Measurements from ENCODE around the gene LARGE1.

LARGE1 gene

DNA sequence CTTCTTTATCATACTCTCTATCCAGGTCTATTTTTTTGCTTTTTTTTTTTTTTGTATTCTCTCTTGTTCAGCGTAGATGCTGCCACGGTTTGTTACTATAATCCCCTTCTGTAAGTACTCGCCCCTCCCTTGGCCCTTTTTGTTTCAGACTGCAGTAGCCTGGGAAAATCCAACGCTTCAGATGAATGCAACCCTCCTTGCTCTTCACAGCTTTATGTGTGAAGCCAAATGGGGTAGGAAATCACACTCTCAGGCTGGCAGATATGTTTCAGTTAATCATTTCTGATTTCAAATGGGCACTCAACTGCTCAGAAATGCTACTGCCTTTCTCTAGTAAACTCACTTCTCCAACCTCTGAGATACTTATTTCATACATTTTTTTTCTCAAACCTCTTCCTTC, 149.1 kb downstream of the LARGE1 start:
- TF ChIP-seq, protein P1, sequence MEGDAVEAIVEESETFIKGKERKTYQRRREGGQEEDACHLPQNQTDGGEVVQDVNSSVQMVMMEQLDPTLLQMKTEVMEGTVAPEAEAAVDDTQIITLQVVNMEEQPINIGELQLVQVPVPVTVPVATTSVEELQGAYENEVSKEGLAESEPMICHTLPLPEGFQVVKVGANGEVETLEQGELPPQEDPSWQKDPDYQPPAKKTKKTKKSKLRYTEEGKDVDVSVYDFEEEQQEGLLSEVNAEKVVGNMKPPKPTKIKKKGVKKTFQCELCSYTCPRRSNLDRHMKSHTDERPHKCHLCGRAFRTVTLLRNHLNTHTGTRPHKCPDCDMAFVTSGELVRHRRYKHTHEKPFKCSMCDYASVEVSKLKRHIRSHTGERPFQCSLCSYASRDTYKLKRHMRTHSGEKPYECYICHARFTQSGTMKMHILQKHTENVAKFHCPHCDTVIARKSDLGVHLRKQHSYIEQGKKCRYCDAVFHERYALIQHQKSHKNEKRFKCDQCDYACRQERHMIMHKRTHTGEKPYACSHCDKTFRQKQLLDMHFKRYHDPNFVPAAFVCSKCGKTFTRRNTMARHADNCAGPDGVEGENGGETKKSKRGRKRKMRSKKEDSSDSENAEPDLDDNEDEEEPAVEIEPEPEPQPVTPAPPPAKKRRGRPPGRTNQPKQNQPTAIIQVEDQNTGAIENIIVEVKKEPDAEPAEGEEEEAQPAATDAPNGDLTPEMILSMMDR (IDR thresholded peaks at IDR 0.05; ENCODE audit: low read depth, low read length) = no peak
- H3K4me3 ChIP-seq (ENCODE audit: low read depth, low read length) = no peak overlapping the region

DNA sequence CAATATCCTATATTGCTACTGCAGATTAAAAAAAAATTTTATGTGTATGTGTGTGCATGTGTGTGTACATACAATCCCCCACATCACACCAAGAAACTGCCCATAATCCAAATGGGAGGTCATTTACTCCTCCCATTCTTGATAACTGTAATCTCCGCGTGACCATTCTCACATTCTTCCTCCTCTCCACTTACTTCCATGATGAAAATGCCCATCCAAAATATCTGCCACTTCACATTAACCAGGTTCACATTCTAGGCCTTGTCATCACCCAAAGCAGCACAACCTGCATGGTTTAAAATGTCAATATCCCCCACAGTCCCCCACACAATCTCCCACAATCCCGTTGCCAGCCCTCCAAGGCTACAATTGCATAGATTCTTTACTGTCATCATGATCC, 149.6 kb downstream of the LARGE1 start:
- TF ChIP-seq, protein P1 (IDR thresholded peaks at IDR 0.05; ENCODE audit: low read depth, low read length) = no peak
- no peak overlapping the region for H3K4me3 ChIP-seq (ENCODE audit: low read depth, low read length)

DNA sequence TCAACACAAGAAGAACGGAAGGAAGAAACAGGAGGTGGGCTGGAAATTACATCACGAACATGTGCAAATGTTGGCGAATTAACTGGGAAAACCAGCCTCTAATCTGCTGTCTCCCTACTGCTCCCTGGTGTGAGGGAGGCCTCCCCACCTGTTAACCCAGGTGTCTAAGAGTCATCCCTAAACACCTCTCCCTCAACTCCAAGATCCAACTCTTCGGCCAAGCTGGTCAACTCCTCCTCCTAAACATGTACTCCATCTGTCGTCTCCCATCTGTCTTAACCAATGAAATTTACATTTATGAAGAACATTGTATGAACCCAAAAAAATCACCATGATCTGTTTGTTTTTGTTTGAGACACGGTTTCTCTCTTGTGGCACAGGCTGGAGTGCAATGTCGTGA, 154.2 kb downstream of the LARGE1 start:
- TF ChIP-seq, protein P1 (IDR thresholded peaks at IDR 0.05; ENCODE audit: low read depth, low read length) = no peak
- no peak overlapping the region for H3K4me3 ChIP-seq (ENCODE audit: low read depth, low read length)

DNA sequence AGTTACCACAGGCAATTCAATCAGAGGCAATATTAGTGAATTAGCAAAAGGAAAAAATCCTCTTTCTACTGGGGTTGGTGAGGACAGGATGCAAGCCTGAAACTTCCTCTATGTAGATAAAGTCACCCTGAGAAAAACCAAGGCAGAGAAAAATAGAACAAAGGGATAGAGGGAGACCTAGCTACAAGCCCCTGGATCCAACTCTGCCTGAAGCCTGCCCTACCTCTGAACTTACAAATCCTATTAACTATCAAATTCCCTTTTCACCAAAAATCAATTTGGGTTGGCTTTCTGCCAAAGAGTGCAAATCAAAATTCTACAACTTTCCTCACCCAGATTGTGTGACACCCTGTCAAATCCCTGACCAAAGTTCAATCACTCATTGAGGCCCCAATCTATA, 161.3 kb downstream of the LARGE1 start:
- H3K4me3 ChIP-seq (ENCODE audit: low read depth, low read length) = no peak overlapping the region
- TF ChIP-seq, protein P1 (IDR thresholded peaks at IDR 0.05; ENCODE audit: low read depth, low read length) = no peak

DNA sequence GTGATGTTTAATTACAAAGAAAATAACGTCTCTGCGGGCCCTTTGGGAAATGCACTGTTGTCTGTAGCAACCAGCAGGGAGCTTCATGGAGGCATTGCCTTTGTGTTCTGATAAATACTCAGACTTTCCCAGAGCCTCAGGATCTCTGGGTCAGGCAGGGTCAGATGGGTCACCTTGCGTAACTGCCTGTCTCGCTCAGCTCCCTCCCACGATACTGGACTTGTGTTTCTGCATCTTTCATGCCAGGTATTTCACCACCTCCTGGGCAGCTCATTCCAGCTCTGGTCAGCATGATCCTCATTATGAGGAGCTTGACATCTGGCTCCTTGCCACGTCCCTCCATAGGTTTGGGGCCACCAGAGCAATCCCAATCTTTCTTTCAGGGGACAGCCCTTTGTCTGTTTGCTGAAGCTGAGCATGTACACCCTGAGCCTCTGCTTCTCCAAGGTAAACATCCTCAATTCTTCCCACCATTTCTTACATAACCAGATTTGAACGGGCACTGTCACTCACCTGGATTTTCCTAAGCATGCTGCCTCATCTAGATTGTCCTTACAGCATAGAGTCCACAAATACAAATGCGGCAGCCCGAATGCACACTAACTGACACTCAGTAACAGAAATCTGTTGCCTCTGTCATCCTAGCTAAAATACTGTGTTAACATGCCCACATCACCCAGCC, 162.3 kb downstream of the LARGE1 start:
- TF ChIP-seq, protein P1 (IDR thresholded peaks at IDR 0.05; ENCODE audit: low read depth, low read length) = no peak
- no peak overlapping the region for H3K4me3 ChIP-seq (ENCODE audit: low read depth, low read length)

DNA sequence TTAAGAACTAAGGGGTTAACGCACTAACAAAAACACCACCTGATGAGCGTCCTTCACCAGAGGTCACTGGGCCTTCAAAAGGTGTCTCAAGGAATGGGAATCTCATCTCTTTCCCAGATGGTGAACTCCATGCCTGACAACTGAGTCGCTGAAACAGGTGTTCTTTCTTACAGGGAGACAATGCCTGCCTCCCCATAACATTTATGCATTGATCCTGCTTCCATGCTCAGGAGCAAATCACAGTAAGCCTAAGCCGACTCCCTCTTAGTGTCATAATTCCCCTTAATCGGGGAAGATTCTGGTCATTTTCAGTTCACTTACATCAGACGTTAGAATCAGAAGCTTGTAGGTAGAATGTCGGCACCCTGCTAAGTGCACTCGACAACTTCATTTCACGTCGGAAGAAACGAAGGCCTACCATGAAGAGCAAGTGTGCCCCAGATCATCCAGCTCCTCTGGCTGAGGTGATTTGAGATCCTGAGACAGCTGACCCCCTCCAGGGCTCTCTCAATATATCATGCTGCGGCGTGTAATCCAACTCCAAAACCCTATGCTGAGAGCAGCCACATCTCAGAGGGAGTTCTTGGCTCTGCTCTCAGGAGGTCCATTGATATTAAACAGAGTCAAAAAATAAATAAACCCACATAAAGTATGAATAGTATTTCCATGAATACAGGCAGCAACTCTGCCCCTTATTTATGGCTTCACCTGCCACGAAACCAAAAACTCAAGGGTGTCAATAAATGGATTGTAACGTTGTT, 163.1 kb downstream of the LARGE1 start:
- no peak overlapping the region for H3K4me3 ChIP-seq (ENCODE audit: low read depth, low read length)

More for the DNA sequence above, 163.1 kb downstream of the LARGE1 start:
- TF ChIP-seq, protein P1 (IDR thresholded peaks at IDR 0.05; ENCODE audit: low read depth, low read length) = no peak
